PC-9 (cell line): ENCODE data around the gene MBD3. TPM values are rescaled to one million over a fixed set of nuclear protein-coding genes. Genes with fewer than 3 reads are reported as not detected.

Experiments
- BruUV-seq: library from RNA; stranded (reverse); fragments of 400-500 nt; replicated peaks from 2 replicates; lab custom pipeline; 2021; lab: Mats Ljungman, UMichigan
- CTCF ChIA-PET: fragments of 300-600 bp; sonication (Branson Sonifier 250); formaldehyde crosslinking; loops from one replicate; lab custom pipeline; 2022; ENCODE audit warnings: antibody characterized with exemption; lab: Charles Lee
- POLR2A ChIA-PET: fragments of 300-600 bp; sonication (Branson Sonifier 250); formaldehyde crosslinking; loops from one replicate; lab custom pipeline; 2022; ENCODE audit warnings: antibody characterized with exemption; ENCODE audit not compliant: unreplicated experiment; lab: Charles Lee
- DNase-seq, 2 experiments: peaks; one replicate each; pipeline versions ENCODE4 v3.0.0 to v3.0.0-alpha.2; 2015 to 2022; ENCODE audit warnings: mixed read lengths in 1 of 2
- H2AFZ ChIP-seq: fragments of 200-600 bp; sonication (generic); 2 replicates; pipeline ENCODE4 v1.8.1; 2017; ENCODE audit warnings: antibody characterized with exemption
- H3F3A ChIP-seq: fragments of 200-600 bp; sonication (generic); 2 replicates; pipeline ENCODE4 v1.8.1; 2017; ENCODE audit warnings: antibody characterized with exemption, mild to moderate bottlenecking, low read depth; ENCODE audit not compliant: insufficient read depth
- H3K27ac ChIP-seq: fragments of 200-600 bp; sonication (generic); 2 replicates; pipeline ENCODE4 v1.6.1; 2016; ENCODE audit warnings: mixed run types
- H3K27me3 ChIP-seq: fragments of 200-600 bp; sonication (generic); 2 replicates; pipeline ENCODE4 v1.6.1; 2016; ENCODE audit warnings: low read depth, mixed run types; ENCODE audit not compliant: insufficient read depth
- H3K36me3 ChIP-seq: fragments of 200-600 bp; sonication (generic); 2 replicates; pipeline ENCODE4 v1.6.1; 2016; ENCODE audit warnings: low read depth, mixed run types
- H3K4me1 ChIP-seq: fragments of 200-600 bp; sonication (generic); replicated peaks from 2 replicates; pipeline ENCODE4 v1.6.1; 2016; ENCODE audit warnings: mixed run types; ENCODE audit not compliant: insufficient read depth
- H3K4me2 ChIP-seq: fragments of 200-600 bp; sonication (generic); 2 replicates; pipeline ENCODE4 v1.6.1; 2017; ENCODE audit warnings: mixed run types
- H3K4me3 ChIP-seq: fragments of 200-600 bp; sonication (generic); 2 replicates; pipeline ENCODE4 v1.6.1; 2016; ENCODE audit warnings: mixed run types
- H3K79me2 ChIP-seq: fragments of 200-600 bp; sonication (generic); 2 replicates; pipeline ENCODE4 v1.6.1; 2017; ENCODE audit warnings: low read depth, mixed run types
- H3K9me2 ChIP-seq: fragments of 200-600 bp; sonication (generic); 2 replicates; pipeline ENCODE4 v1.8.1; 2017; ENCODE audit warnings: mild to moderate bottlenecking; ENCODE audit not compliant: insufficient read depth
- H3K9me3 ChIP-seq: fragments of 200-600 bp; sonication (generic); 2 replicates; pipeline ENCODE4 v1.8.1; 2016; ENCODE audit warnings: low read depth; ENCODE audit not compliant: insufficient read depth
- H4K20me1 ChIP-seq: fragments of 200-600 bp; sonication (generic); 2 replicates; pipeline ENCODE4 v1.8.1; 2017; ENCODE audit not compliant: insufficient read depth
- CTCF ChIP-seq: fragments of 200-600 bp; sonication (generic); conservative IDR thresholded peaks from 2 replicates; pipeline ENCODE4 v1.6.1; 2017; ENCODE audit warnings: mixed run types, antibody characterized with exemption, mild to moderate bottlenecking, moderate library complexity
- EZH2 ChIP-seq: fragments of 200-600 bp; sonication (generic); IDR thresholded peaks from 2 replicates; pipeline ENCODE4 v1.8.0; 2017; ENCODE audit warnings: antibody characterized with exemption, low read depth
- intact Hi-C: fragments of 100-400 bp; cut with micrococcal nuclease; formaldehyde crosslinking; loops from one replicate; pipeline ENCODE4 v1.10.0; 2022; ENCODE audit not compliant: unreplicated experiment
- total RNA-seq: library from RNA; stranded (reverse); gene quantifications from 2 replicates; pipeline ENCODE4 v1.2.3, GENCODE V29; 2021

Gene MBD3
- total RNA-seq, 1 experiment from 2014 or later, result 129 TPM

- ChIA-PET CTCF (no interaction called here), POLR2A (no interaction called here)
- Histone ChIP-seq H3K36me3 (0 out of 2 replicates have a peak, but pooled peaks cover 3% of the 10 kb centered on the region), H3K4me3 (no peak overlapping the region), H3K79me2 (no peaks in the 10 kb centered on the region), H3F3A (no peaks in the 10 kb centered on the region), H3K27ac (no peak overlapping the region), H3K4me1 (no peaks in the 10 kb centered on the region), H3K4me2 (no peak overlapping the region), H3K27me3 (no peaks in the 10 kb centered on the region), H4K20me1 (no peaks in the 10 kb centered on the region), H3K9me2 (no peaks in the 10 kb centered on the region), H3K9me3 (no peaks in the 10 kb centered on the region), H2AFZ (no peak overlapping the region)
- intact Hi-C loops, result no loop called here
- DNase-seq, result no peak
- TF ChIP-seq CTCF (no peak), EZH2 (no peak)
- no TSS peak for BruUV-seq
Observed at GRCh38 chr19:1634938-1635243, 42.2 kb upstream of the MBD3 start.

GRCh38 chr19:1634242-1634937 lies 41.7 kb upstream of the MBD3 start:
- H3F3A ChIP-seq, result no peaks in the 10 kb centered on the region
- CTCF ChIA-PET, result no interaction called here
- POLR2A ChIA-PET, result no interaction called here
- H3K27me3 ChIP-seq, result no peaks in the 10 kb centered on the region
- BruUV-seq, result no TSS peak
- H3K79me2 ChIP-seq, result no peaks in the 10 kb centered on the region
- no peak overlapping the region for H3K4me3 ChIP-seq
- no peak overlapping the region for H2AFZ ChIP-seq
- no peak overlapping the region for H3K27ac ChIP-seq
- H3K9me3 ChIP-seq, result no peaks in the 10 kb centered on the region
- no peak for TF ChIP-seq CTCF
- TF ChIP-seq EZH2, result no peak
- intact Hi-C loops, result no loop called here
- H4K20me1 ChIP-seq, result no peaks in the 10 kb centered on the region
- no peaks in the 10 kb centered on the region for H3K4me1 ChIP-seq
- H3K4me2 ChIP-seq, result no peak overlapping the region
- DNase-seq, result no peak
- no peaks in the 10 kb centered on the region for H3K9me2 ChIP-seq
- 0 out of 2 replicates have a peak, but pooled peaks cover 3% of the 10 kb centered on the region for H3K36me3 ChIP-seq

GRCh38 chr19:1633269-1633826 lies 40.7 kb upstream of the MBD3 start:
- H3K27ac ChIP-seq, result no peak overlapping the region
- H3K4me2 ChIP-seq, result no peak overlapping the region
- no peaks in the 10 kb centered on the region for H3K79me2 ChIP-seq
- H3K4me3 ChIP-seq, result no peak overlapping the region
- no peaks in the 10 kb centered on the region for H3K9me2 ChIP-seq
- no peaks in the 10 kb centered on the region for H3K27me3 ChIP-seq
- DNase-seq, result no peak
- no TSS peak for BruUV-seq
- CTCF ChIA-PET, result no interaction called here
- H3K9me3 ChIP-seq, result no peaks in the 10 kb centered on the region
- H3K36me3 ChIP-seq, result 0 out of 2 replicates have a peak, but pooled peaks cover 3% of the 10 kb centered on the region
- H4K20me1 ChIP-seq, result no peaks in the 10 kb centered on the region
- H3K4me1 ChIP-seq, result no peaks in the 10 kb centered on the region
- POLR2A ChIA-PET, result interaction anchor here (0.5 kb wide), 1 partner anchor 63 kb away, joined by 6 read pairs; no protein-coding TSS in a partner anchor
- no peaks in the 10 kb centered on the region for H3F3A ChIP-seq
- TF ChIP-seq EZH2 (no peak), CTCF (no peak)
- no peak overlapping the region for H2AFZ ChIP-seq
- intact Hi-C loops, result no loop called here
